GM19238 (cell line): ENCODE measurements around the gene NUDT2.
"Not testable (repeated sequence)": the region's sequence is repeated elsewhere in the genome, so short reads cannot be mapped to it uniquely, and the experiment has no call there.

ENCODE experiments used
- DNase-seq: peaks from one replicate; pipeline ENCODE4 v3.0.0; 2011; ENCODE audit warnings: low spot score; ENCODE audit not compliant: insufficient read length

The NUDT2 gene

DNA sequence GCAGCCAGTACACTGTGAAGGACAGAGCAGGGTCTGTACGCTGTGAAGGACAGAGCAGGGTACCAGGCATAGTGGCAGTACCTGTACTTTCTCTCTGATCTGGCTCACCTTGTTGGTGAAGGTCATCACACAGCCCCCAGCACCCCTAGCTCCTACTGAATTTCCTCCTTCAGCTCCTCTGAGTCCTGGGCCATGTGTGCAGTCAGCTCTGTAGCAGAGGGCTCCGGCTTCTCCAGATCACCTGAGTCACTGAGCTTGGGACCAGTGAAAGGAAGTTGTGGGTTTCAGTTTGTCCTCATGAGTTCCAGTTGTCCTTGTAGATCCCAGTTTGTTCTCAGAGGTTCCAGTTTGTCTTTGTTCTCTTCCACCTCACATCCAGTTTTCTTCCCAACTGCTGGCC lies 5.5 kb downstream of the NUDT2 start:
- no peak for DNase-seq

DNA sequence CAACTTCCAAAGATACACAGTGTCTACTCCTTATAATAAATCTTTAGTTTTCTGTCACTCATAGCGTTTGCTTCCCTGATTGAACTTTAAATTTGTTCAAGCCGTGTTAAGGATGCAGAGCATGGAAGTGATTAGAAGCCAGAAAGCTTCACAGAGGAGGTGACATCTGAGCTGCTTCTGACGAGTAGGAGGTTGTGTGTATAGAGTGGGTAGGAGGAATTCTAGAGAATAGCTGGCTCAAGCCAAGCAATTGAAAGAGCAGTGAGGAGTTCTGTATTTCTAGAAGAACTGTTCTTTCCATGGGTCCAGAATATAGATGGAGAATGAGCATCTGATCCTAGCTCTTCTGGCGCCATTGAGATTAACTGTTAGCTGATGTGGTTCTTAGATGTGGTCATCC lies 6.0 kb downstream of the NUDT2 start:
- DNase-seq: no peak

GRCh38 chr9:34337403-34337802 lies 8.0 kb downstream of the NUDT2 start:
- DNase-seq: no peak

- not testable (repeated sequence) for DNase-seq
Observed at GRCh38 chr9:34338079-34338478, 8.7 kb downstream of the NUDT2 start.

DNA sequence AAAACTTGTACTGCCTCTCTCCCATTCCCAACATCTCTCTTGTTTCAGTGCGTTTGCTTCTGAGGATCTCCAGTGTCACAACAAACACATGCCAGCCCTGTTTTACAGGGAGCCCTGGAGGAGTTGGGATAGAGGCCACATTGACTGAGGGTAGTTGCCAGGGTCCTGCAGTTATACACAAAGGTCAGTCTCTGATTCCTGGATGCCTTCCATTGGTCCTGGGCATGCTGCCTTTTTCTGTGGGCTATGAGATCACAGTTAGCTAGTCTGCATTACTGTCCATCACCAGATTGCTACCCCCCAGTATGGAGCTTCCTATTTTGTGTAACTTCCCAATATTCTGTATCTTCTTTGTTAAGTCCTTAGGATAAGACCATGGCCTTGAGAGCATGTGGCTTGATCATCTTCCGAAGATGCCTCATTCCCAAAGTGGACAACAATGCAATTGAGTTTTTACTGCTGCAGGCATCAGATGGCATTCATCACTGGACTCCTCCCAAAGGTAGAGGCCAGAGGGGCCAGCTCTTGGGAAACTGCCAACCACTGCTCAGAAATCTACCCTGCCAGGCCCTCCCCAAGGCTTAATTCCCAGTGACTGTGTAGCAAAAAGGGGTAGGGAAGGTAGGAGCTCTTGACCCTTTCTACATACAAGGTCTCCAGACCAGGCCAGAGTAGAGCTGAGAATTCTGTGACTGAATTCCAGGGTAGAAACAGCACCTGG lies 9.5 kb downstream of the NUDT2 start:
- DNase-seq: no peak

DNA sequence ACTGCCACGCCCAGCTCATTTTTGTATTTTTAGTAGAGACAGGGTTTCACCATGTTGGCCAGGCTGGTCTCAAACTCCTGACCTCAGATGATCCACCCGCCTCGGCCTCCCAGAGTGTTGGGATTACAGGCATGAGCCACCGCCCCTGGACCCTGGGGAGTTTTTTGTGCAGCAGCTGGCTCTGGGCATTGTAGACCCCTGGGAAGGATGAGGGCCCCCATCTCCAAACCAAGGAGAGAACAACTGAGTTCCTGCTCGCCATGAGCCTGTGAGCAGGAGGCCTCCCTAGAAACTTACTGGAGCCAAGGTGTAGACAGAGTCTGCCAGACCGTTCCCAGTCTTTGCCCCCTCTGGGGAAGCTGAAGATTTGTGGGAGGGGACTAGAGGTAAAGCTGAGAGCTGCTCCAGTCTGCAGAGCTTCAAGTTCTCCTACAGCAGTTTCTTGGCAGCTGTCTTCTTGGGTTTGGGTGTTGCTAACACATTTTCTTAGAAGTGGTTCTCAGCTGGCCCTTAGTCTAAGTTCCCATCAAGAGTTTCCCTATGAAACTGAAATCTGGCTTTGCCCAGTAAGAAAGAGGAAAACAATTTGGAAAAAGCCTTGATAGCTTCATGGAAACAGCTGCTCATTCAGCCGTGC lies 12.4 kb downstream of the NUDT2 start:
- DNase-seq: no peak

DNA sequence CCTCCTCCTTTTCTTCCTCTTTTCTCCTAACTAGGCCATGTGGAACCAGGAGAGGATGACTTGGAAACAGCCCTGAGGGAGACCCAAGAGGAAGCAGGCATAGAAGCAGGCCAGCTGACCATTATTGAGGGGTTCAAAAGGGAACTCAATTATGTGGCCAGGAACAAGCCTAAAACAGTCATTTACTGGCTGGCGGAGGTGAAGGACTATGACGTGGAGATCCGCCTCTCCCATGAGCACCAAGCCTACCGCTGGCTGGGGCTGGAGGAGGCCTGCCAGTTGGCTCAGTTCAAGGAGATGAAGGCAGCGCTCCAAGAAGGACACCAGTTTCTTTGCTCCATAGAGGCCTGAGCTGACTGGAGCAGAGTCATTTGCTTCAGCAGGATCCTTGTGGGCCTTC lies 13.7 kb downstream of the NUDT2 start:
- no peak for DNase-seq

DNA sequence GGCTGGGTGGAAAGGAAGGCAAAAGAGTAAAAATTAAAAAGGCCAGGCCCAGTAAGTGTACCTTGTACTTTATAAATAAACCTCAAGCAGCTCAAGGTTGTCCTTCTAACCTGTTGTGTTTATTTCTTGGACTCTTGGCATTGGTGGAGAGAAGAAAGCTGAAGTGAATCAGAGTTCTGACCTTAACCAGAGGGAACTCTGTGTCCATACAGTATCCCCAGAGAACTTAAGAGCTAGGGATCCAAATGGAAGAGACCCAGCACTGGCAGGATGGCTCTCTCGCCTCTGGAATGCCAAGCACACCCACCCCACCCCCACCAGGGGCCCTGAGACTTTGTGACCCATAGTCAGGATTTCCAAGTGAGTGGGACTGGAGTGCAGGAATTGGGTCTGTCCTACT lies 14.2 kb downstream of the NUDT2 start:
- DNase-seq: no peak

DNA sequence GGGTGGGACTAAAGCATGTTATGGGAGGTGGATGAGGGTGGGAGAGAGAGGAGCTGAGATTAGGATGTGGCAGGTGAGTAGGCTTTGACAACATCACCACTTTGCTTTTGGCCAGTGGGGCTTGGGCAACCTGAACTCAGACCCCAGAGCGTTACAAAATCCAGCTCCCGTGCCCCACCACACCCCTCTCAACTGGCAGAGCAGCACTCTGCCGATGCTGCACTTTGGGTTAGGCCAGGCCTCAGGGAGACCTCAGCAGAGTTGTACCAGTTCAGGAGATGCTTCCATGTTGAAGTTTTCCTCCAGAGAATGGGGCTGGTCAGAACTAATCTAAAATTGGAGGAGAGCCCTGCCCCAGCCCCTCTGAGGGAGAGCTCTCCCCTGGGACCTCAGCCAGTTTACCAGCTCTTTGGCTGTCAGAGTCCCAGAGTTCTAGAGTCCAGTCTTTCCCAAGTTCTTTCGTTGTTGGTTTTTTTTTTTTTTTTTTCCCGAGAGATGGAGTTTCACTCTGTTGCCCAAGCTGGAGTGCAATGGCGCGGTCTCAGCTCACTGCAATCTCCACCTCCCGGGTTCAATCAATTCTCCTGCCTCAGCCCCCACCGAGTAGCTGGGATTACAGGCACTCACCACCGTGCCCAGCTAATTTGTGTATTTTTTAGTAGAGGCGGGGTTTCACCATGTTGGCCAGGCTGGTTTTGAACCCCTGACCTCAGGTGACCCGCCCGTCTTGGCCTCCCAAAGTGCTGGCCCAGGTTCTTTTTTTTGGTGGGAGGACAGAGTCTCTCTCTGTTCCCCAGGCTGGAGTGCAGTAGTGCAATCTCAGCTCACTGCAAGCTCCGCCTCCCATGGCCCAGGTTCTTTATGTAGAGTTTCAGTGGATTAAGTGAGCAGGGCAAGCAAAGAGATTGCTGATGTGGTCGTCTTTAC lies 17.8 kb downstream of the NUDT2 start:
- no peak for DNase-seq

GRCh38 chr9:34347800-34348158 lies 18.4 kb downstream of the NUDT2 start:
- DNase-seq: no peak

- no peak for DNase-seq
Observed at GRCh38 chr9:34349324-34349723, 20.0 kb downstream of the NUDT2 start.

DNA sequence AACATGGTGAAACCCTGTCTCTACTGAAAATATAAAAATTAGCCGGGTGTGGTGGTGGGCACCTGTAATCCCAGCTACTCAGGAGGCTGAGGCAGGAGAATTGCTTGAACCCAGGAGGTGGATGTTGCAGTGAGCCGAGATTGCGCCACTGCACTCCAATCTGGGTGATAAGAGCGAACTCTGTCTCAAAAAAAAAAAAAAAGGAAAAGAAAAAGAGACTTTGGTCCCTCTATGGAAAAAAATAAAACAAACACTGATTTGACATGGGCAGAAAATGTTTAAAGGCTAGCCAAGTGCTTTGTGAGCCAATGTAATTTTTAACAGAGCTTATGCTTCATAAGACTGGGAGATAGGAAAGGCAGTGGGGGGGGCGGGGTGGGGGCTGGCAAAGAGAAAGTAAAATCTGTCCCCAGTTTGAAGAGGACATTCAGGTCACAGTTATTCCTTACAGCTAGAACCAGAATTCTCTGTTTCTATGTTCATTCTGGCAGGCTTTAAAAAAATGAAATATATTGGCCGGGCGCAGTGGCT lies 22.8 kb downstream of the NUDT2 start:
- DNase-seq: not testable (repeated sequence)

DNA sequence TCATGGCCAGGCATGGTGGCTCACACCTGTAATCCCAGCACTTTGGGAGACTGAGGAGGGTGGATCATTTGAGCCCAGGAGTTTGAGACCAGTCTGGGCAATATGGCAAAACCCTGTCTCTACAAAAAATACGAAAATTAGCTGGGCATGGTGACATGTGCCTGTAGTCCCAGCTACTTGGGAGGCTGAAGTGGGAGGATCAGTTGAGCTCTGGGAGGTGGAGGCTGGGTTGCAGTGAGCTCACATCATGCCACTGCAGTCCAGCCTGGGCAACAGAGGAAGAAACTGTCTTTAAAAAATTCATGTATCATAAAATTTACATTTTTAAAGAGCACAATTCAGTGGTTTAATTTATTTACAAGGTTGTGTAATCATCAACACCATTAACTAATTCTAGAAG lies 23.6 kb downstream of the NUDT2 start:
- DNase-seq: not testable (repeated sequence)

DNA sequence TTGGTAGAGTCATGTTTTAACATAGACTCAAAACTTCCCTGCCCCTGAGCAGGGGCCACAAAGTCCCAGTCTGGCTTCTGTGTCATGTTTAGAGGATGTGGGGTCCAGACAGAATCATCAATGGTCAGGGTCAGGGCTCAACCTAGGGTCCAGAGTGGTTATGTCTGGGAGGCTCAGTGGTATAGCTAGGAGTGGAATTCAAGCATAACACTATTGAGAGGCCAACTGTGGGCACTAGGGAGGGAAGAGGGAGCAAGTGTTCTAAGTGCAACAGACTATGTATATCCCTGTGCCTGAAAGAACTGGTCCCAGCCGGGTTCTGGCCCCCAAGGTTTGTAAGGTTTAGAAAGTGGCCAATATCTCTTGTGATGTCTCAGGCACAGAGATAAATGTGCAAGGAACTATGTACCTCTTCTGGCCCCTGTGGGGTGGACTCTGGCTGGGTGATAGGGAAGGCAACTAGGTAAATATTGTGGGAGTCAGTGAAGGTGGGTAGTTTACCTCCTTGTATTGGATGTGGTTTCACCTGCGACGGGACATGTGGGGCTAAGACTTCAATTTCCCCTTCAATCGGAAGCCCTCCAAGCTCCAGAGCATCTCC lies 33.3 kb downstream of the NUDT2 start:
- no peak for DNase-seq

GRCh38 chr9:34363619-34364351 lies 34.4 kb downstream of the NUDT2 start:
- DNase-seq: no peak

- no peak for DNase-seq
Observed at GRCh38 chr9:34365282-34365681, 35.9 kb downstream of the NUDT2 start.

DNA sequence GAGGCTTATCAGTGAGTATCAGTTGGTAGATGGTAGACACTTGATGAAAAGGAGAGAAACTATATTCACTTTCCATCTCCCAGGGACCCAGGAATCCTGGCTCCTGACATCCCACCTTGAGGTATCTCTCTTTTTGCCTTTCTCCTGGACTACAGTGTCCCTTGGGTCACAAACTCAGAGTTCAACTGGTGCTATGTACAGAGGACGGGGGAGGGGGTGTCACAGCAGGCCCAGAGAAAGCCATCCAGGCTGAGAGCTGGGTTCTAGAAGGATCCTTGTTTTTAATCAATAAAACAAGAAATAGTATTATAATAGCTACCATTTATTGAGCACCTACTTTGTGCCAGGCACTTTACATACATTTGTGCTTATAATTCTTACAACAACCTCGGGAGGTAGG lies 37.0 kb downstream of the NUDT2 start:
- DNase-seq: no peak

DNA sequence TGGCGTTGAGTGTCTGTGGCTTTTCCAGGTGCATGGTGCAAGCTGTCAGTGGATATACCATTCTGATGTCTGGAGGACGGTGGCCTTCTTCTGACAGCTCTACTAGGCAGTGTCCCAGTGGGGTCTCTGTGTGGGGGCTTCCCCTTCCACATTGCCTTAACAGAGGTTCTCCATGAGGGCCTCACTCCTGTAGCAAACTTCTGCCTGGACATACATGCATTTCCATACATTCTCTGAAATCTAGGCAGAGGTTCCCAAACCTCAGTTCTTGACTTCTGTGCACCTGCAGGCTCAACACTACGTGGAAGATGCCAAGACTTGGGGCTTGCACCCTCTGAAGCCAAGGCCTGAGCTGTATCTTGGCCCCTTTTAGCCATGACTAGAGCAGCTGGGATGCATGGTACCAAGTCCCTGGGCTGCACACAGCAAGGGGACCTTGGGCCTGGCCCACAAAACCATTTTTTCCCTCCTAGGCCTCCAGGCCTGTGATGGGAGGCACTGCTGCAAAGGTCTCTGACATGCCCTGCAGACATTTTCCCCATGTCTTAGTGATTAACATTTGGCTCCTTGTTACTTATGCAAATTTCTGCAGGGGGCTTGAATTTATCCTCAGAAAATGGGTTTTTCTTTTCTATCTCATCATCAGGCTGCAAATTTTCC lies 38.5 kb downstream of the NUDT2 start:
- not testable (repeated sequence) for DNase-seq

- DNase-seq: not testable (repeated sequence)
Observed at GRCh38 chr9:34368796-34369195, 39.4 kb downstream of the NUDT2 start.

DNA sequence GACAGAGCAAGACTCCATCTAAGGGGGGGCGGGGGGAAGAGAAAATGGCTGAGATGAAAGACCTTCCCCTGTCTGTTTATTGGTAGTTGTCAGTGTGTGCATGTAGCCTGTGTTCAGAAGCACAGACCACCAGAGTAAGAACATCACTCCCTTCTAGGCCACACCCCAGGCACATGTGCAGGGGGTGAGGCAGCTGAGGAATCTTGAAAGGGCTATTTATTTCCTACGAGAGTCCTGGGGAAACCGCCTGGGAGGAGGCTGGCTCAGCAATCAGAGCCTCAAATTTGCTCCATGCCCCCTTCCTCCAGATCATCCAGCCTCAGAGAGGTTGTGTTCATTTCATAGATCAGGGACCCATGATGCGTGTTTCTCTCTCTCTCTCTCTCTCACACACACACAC lies 40.3 kb downstream of the NUDT2 start:
- no peak for DNase-seq
